Hematopoietic multipotent progenitor cell (in vitro differentiated cells): ENCODE results near the gene SOX10. TPM values are rescaled to one million over a fixed set of nuclear protein-coding genes. Genes with fewer than 3 reads are reported as not detected.
"Not testable (repeated sequence)": the region's sequence is repeated elsewhere in the genome, so short reads cannot be mapped to it uniquely, and the experiment has no call there.

ENCODE experiments used
- DNase-seq, 3 donors: peaks; one replicate each; pipeline ENCODE4 v3.0.0-alpha.2; 2011 to 2015; ENCODE audit warnings: low read depth in 2 of 3, low spot score in 2 of 3
- total RNA-seq: library from RNA; depleted of rRNA; stranded (reverse); fragments of >200 nt; gene quantifications from one replicate; pipeline ENCODE4 v1.2.3, GENCODE V29; 2012

Gene SOX10
- total RNA-seq, 1 donor = not detected

- no peak for DNase-seq
Observed at GRCh38 chr22:37967637-37968451, 16.5 kb downstream of the SOX10 start.

- DNase-seq = no peak
Observed at GRCh38 chr22:37967147-37967546, 17.2 kb downstream of the SOX10 start.

- no peak for DNase-seq
Observed at GRCh38 chr22:37965940-37966664, 18.3 kb downstream of the SOX10 start.

GRCh38 chr22:37961062-37961461 lies 23.3 kb downstream of the SOX10 start:
- DNase-seq = no peak

GRCh38 chr22:37959231-37959825 lies 25.0 kb downstream of the SOX10 start:
- DNase-seq = no peak

- no peak for DNase-seq
Observed at GRCh38 chr22:37957232-37957631, 27.1 kb downstream of the SOX10 start.

GRCh38 chr22:37955825-37956397 lies 28.4 kb downstream of the SOX10 start:
- not testable (repeated sequence) for DNase-seq

- no peak for DNase-seq
Observed at GRCh38 chr22:37954686-37955085, 29.7 kb downstream of the SOX10 start.

GRCh38 chr22:37953437-37954179 lies 30.7 kb downstream of the SOX10 start, which contains the start of the genes C22orf23 and POLR2F:
Gene C22orf23 (minus strand): TSS chr22:37953601. CDS start chr22:37953149, 452 bp downstream.
Gene POLR2F (plus strand): TSS chr22:37953699. CDS start chr22:37953788, 89 bp downstream.
- DNase-seq = peak; percentile 94 to 98 (median 95)

- no peak for DNase-seq
Observed at GRCh38 chr22:37953062-37953436, 31.3 kb downstream of the SOX10 start.

- DNase-seq = not testable (repeated sequence)
Observed at GRCh38 chr22:37952629-37953028, 31.7 kb downstream of the SOX10 start.

GRCh38 chr22:37951305-37951704 lies 33.0 kb downstream of the SOX10 start:
- DNase-seq = no peak

GRCh38 chr22:37947142-37947795 lies 37.1 kb downstream of the SOX10 start:
- DNase-seq = not testable (repeated sequence)

- not testable (repeated sequence) for DNase-seq
Observed at GRCh38 chr22:37944423-37944822, 39.9 kb downstream of the SOX10 start.

GRCh38 chr22:37943825-37944198 lies 40.5 kb downstream of the SOX10 start:
- DNase-seq = no peak

GRCh38 chr22:37943136-37943824 lies 41.1 kb downstream of the SOX10 start:
- DNase-seq = no peak

- DNase-seq = no peak
Observed at GRCh38 chr22:37942133-37942532, 42.2 kb downstream of the SOX10 start.

- DNase-seq = peak in 2 of 3 donors; percentile 10 to 18
Observed at GRCh38 chr22:37940698-37941376, 43.5 kb downstream of the SOX10 start.
